Measurements from ENCODE around the gene CCR1. TPM values are rescaled to one million over a fixed set of nuclear protein-coding genes. Genes with fewer than 3 reads are reported as not detected.

The CCR1 gene
- not detected in 2 replicates for polyA plus RNA-seq (2011; rRNA removed)
- not detected in 2 replicates for polyA minus RNA-seq (2011; rRNA and poly(A)+ RNA removed)

DNA sequence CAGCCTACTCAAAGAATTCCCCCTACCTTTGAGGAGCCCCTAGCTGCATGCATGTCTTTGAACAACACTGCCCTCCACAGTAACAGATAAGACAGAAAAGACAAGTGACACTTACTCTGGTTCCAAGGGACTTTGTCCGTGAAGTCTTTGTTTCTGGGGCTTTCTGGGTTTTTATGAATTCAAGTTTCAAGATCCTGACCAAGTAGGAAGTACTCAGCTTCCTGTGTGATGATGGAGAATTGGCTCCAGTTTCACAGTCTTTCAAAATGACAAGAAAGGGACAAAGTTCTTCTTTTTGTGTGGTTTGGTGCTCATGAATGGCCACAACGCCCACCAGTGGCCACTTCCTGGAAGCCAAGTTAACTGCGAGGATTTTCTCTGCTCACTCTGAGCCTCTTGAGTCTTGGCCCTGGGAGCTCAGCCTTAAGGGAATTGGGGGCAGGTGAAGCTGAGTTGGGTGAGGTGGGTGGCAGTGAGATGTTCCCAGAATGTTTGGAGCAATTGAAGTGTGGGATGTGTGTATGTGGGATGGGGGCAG, at the start of gene CCR1:
TSS of gene CCR1 (minus strand) at position 147 of the 538 bp plus-strand sequence. CDS start 4,000 bp downstream, outside the sequence.
- Histone ChIP-seq H3K27me3 (ENCODE audit: control insufficient read depth, insufficient read depth, low read length) (peaks cover 2% of the 10 kb centered on the region; the same call in 1 of the 2 replicates), H3K36me3 (ENCODE audit: control insufficient read depth, insufficient read depth, low read length) (no peaks in the 10 kb centered on the region), H3K4me3 (ENCODE audit: low read depth, low read length) (no peak within 1 kb of the TSS)
- ChIA-PET CTCF (interaction anchor here (0.6 to 4.1 kb wide), 23 partner anchors 8 to 285 kb away, joined by 3 to 33 read pairs (median 4); no protein-coding TSS in a partner anchor), POLR2A (no interaction called here)
- TF ChIP-seq, protein P1, sequence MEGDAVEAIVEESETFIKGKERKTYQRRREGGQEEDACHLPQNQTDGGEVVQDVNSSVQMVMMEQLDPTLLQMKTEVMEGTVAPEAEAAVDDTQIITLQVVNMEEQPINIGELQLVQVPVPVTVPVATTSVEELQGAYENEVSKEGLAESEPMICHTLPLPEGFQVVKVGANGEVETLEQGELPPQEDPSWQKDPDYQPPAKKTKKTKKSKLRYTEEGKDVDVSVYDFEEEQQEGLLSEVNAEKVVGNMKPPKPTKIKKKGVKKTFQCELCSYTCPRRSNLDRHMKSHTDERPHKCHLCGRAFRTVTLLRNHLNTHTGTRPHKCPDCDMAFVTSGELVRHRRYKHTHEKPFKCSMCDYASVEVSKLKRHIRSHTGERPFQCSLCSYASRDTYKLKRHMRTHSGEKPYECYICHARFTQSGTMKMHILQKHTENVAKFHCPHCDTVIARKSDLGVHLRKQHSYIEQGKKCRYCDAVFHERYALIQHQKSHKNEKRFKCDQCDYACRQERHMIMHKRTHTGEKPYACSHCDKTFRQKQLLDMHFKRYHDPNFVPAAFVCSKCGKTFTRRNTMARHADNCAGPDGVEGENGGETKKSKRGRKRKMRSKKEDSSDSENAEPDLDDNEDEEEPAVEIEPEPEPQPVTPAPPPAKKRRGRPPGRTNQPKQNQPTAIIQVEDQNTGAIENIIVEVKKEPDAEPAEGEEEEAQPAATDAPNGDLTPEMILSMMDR (IDR thresholded peaks at IDR 0.05; ENCODE audit: insufficient read depth, low read depth, low read length), result peak; percentile 68
- DNase-seq (ENCODE audit: low read depth), result no peak

DNA sequence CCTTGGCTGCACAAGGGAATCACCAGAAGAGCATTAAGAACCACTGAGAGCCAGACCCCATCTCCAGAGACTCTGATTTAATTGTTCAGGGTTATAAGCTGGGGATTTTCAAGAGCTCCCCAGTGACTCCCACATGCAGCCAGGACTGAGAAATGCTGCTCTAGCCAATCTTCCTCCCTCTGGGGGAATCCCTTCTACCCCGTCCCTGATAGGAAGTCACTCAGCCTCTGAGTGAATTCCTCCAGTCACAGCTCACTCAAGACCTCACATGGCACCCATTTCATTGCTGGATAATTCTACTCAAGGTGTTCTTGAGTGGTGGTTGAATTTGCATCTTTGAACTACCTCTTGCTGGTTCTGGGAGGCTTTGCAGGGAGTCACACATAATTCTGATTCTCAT, 44.9 kb upstream of the CCR1 start:
- ChIA-PET CTCF (interaction anchor here (1.0 kb wide), 1 partner anchor 15 kb away, joined by 3 read pairs; no protein-coding TSS in a partner anchor), POLR2A (no interaction called here)
- no peak for DNase-seq (ENCODE audit: low read depth)
- Histone ChIP-seq H3K27me3 (ENCODE audit: control insufficient read depth, insufficient read depth, low read length) (peaks cover 2% of the 10 kb centered on the region), H3K36me3 (ENCODE audit: control insufficient read depth, insufficient read depth, low read length) (no peaks in the 10 kb centered on the region), H3K4me3 (ENCODE audit: low read depth, low read length) (no peak overlapping the region)
- TF ChIP-seq, protein P1 (IDR thresholded peaks at IDR 0.05; ENCODE audit: insufficient read depth, low read depth, low read length), result no peak

DNA sequence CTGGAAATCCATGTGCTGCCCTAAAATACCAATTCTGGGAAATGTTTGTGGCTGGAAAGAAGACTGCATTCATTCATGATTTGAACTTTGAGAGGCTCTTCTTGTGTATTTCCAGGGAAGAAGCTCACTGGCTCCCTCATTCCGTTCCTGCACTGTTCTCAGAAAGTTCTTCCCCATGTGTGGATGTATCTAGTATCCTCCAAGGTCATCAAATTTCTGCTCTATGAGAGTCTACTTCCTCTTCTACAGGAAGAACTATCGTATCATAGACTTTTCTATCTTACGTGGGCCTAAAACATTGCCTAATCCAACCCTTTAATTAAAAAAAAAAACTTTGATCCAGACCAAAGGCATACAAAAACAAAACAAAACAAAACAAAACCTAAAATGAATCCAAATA, 37.0 kb upstream of the CCR1 start:
- no peaks in the 10 kb centered on the region for H3K36me3 ChIP-seq (ENCODE audit: control insufficient read depth, insufficient read depth, low read length)
- no peak for DNase-seq (ENCODE audit: low read depth)
- TF ChIP-seq, protein P1 (IDR thresholded peaks at IDR 0.05; ENCODE audit: insufficient read depth, low read depth, low read length), result no peak
- no peaks in the 10 kb centered on the region; the same call in 1 of the 2 replicates for H3K27me3 ChIP-seq (ENCODE audit: control insufficient read depth, insufficient read depth, low read length)
- no peak overlapping the region for H3K4me3 ChIP-seq (ENCODE audit: low read depth, low read length)
- ChIA-PET POLR2A (no interaction called here), CTCF (interaction anchor here (0.6 to 0.8 kb wide), 3 partner anchors 133 to 1711 kb away, joined by 3 to 4 read pairs (median 3); no protein-coding TSS in a partner anchor)

DNA sequence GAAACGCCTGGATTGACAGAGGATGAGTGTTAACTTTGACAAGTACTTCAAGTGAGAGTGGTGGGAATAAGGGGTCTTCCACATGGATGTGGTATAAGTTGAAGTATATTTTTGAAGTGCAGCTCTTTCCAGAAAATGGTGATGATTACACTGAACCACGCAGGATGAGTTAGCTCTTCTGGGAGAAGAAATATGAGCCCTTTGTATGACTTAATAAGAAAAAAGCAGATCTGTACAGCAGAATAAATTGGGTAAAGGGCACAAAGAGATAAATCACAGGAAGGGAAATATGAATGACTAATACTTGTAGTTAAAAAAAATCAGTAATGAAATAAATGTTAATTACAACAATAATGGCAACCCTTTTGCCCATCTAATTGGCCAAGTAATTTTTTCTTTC, 35.4 kb upstream of the CCR1 start:
- POLR2A ChIA-PET, result no interaction called here
- no peaks in the 10 kb centered on the region for H3K36me3 ChIP-seq (ENCODE audit: control insufficient read depth, insufficient read depth, low read length)
- TF ChIP-seq, protein P1 (IDR thresholded peaks at IDR 0.05; ENCODE audit: insufficient read depth, low read depth, low read length), result no peak
- no peak for DNase-seq (ENCODE audit: low read depth)
- H3K27me3 ChIP-seq (ENCODE audit: control insufficient read depth, insufficient read depth, low read length), result peaks cover 1% of the 10 kb centered on the region
- CTCF ChIA-PET, result interaction anchor here (0.6 kb wide), 2 partner anchors 11 to 114 kb away, joined by 3 read pairs; no protein-coding TSS in a partner anchor
- no peak overlapping the region for H3K4me3 ChIP-seq (ENCODE audit: low read depth, low read length)

DNA sequence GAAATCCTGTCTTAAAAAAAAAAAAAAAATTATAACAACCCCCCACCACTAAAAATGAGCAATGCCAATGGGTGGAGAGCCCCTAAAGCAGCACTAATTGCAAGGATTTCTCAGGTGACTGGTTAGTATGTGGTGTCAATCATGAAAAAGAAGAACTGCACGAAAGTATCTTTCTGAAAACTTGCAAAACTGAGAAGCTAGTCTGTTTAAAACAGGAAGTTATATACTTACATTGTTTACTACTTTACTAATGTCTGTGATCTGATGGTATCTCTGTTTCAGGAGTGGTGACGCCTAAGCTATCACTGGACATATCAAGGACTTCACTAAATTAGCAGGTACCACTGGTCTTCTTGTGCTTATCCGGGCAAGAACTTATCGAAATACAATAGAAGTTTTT, 34.0 kb upstream of the CCR1 start, which contains the start of gene CCR3:
TSS of gene CCR3 (plus strand) at position 341 of the 400 bp plus-strand sequence. CDS start 22,699 bp downstream, outside the sequence.
- POLR2A ChIA-PET, result no interaction called here
- TF ChIP-seq, protein P1 (IDR thresholded peaks at IDR 0.05; ENCODE audit: insufficient read depth, low read depth, low read length), result no peak
- H3K27me3 ChIP-seq (ENCODE audit: control insufficient read depth, insufficient read depth, low read length), result peaks cover 1% of the 10 kb centered on the region
- DNase-seq (ENCODE audit: low read depth), result no peak
- CTCF ChIA-PET, result no interaction called here
- H3K36me3 ChIP-seq (ENCODE audit: control insufficient read depth, insufficient read depth, low read length), result no peaks in the 10 kb centered on the region
- no peak within 1 kb of the TSS for H3K4me3 ChIP-seq (ENCODE audit: low read depth, low read length)

All from BJ (cell line).